ENCODE data around the gene ERC2. TPM values are rescaled to one million over a fixed set of nuclear protein-coding genes. Genes with fewer than 3 reads are reported as not detected.

Gene ERC2
- total RNA-seq, 1 experiment from 2014 or later: 0.90 TPM

DNA sequence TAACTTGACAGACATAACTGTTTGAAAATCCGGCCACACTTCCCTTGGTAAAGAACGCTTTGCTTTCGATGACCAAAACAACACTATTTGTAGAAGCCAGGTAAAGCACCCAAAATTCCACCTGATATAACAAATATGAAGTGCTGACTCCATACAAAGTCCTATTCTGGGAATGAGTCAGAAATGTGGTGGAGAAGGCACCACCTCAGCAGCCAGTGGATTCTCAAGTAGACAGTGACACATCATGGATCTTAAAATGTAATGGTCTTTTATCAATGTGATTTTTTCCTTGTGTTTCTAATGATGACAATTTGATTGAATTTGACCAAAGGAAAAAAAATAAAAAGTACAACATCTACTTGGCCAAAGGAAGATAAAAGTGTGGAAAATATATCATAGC lies 846.2 kb downstream of the ERC2 start:
- no peaks in the 10 kb centered on the region for H3K36me3 ChIP-seq (ENCODE audit: insufficient read depth, low read length, poor library complexity, severe bottlenecking)
- no peak overlapping the region for H3K4me3 ChIP-seq (ENCODE audit: low read depth, low read length, poor library complexity, severe bottlenecking)
- H3K27me3 ChIP-seq (replicated peaks; ENCODE audit: insufficient read depth, low read depth, low read length, poor library complexity): no peaks in the 10 kb centered on the region
- no TSS peak for BruUV-seq (replicated peaks)
- ChIA-PET CTCF (no interaction called here), POLR2A (ENCODE audit: low non-redundant PET) (no interaction called here)
- no peaks in the 10 kb centered on the region for H3K9me3 ChIP-seq (ENCODE audit: low read depth, low read length, poor library complexity, severe bottlenecking)
- no peak for DNase-seq (ENCODE audit: low spot score)
- no peak overlapping the region for H3K27ac ChIP-seq (ENCODE audit: low read depth, low read length, poor library complexity, severe bottlenecking)
- TF ChIP-seq, protein P1, sequence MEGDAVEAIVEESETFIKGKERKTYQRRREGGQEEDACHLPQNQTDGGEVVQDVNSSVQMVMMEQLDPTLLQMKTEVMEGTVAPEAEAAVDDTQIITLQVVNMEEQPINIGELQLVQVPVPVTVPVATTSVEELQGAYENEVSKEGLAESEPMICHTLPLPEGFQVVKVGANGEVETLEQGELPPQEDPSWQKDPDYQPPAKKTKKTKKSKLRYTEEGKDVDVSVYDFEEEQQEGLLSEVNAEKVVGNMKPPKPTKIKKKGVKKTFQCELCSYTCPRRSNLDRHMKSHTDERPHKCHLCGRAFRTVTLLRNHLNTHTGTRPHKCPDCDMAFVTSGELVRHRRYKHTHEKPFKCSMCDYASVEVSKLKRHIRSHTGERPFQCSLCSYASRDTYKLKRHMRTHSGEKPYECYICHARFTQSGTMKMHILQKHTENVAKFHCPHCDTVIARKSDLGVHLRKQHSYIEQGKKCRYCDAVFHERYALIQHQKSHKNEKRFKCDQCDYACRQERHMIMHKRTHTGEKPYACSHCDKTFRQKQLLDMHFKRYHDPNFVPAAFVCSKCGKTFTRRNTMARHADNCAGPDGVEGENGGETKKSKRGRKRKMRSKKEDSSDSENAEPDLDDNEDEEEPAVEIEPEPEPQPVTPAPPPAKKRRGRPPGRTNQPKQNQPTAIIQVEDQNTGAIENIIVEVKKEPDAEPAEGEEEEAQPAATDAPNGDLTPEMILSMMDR (conservative IDR thresholded peaks at IDR 0.05; ENCODE audit: low read depth, low read length): no peak
- no peak for TF ChIP-seq EZH2 (IDR thresholded peaks at IDR 0.05; ENCODE audit: borderline replicate concordance, low read depth, low read length, poor library complexity, severe bottlenecking)
- intact Hi-C loops (cut with micrococcal nuclease; ENCODE audit: unreplicated experiment): no loop called here
- H3K4me1 ChIP-seq (ENCODE audit: insufficient read depth, low read length, poor library complexity, severe bottlenecking): peaks cover 5% of the 10 kb centered on the region

DNA sequence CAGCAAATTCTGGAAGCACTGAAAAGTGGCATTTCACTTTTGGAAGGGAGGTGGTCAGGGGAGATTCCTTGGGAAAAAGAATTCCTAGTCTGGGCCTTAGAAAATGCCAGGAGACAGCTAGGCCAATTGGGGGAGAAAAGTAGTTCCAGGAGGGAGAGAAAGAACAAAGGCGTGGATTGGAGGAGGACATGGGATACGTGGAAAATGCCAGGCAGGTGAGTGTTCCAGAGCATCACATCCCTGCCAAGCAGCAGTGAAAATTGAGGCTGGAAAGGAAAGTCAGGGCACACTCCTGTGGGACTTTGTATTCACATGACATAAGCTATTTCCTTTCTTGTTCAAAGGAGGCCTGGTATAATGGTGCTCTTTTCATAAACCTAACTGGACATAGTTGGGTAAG lies 846.6 kb downstream of the ERC2 start:
- H3K4me3 ChIP-seq (ENCODE audit: low read depth, low read length, poor library complexity, severe bottlenecking): no peak overlapping the region
- no peaks in the 10 kb centered on the region for H3K27me3 ChIP-seq (replicated peaks; ENCODE audit: insufficient read depth, low read depth, low read length, poor library complexity)
- ChIA-PET POLR2A (ENCODE audit: low non-redundant PET) (no interaction called here), CTCF (no interaction called here)
- DNase-seq (ENCODE audit: low spot score): no peak
- TF ChIP-seq EZH2 (IDR thresholded peaks at IDR 0.05; ENCODE audit: borderline replicate concordance, low read depth, low read length, poor library complexity, severe bottlenecking): no peak
- TF ChIP-seq, protein P1 (conservative IDR thresholded peaks at IDR 0.05; ENCODE audit: low read depth, low read length): no peak
- no TSS peak for BruUV-seq (replicated peaks)
- no peaks in the 10 kb centered on the region for H3K36me3 ChIP-seq (ENCODE audit: insufficient read depth, low read length, poor library complexity, severe bottlenecking)
- H3K9me3 ChIP-seq (ENCODE audit: low read depth, low read length, poor library complexity, severe bottlenecking): no peaks in the 10 kb centered on the region
- H3K27ac ChIP-seq (ENCODE audit: low read depth, low read length, poor library complexity, severe bottlenecking): no peak overlapping the region
- intact Hi-C loops (cut with micrococcal nuclease; ENCODE audit: unreplicated experiment): no loop called here
- peaks cover 5% of the 10 kb centered on the region for H3K4me1 ChIP-seq (ENCODE audit: insufficient read depth, low read length, poor library complexity, severe bottlenecking)

DNA sequence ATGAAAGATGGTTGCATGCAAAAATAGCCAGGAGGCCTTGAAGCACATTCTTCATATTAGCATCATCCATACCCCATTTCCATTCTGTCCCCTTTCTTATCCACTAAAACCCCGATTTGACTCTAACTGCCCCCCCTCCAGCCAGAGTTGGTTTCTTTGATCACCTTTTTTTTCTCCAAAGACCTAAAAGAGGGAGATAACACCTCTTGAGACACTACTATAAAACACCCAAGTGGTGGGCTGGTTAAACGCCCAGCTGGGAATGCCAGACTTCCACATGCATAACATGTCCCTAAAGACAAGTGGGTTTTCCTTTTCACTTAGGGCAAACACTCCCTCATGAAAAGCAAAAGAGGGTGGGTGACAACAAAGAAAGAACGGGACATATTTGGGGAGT lies 847.2 kb downstream of the ERC2 start:
- TF ChIP-seq EZH2 (IDR thresholded peaks at IDR 0.05; ENCODE audit: borderline replicate concordance, low read depth, low read length, poor library complexity, severe bottlenecking): no peak
- TF ChIP-seq, protein P1 (conservative IDR thresholded peaks at IDR 0.05; ENCODE audit: low read depth, low read length): no peak
- intact Hi-C loops (cut with micrococcal nuclease; ENCODE audit: unreplicated experiment): no loop called here
- Histone ChIP-seq H3K36me3 (ENCODE audit: insufficient read depth, low read length, poor library complexity, severe bottlenecking) (no peaks in the 10 kb centered on the region), H3K9me3 (ENCODE audit: low read depth, low read length, poor library complexity, severe bottlenecking) (no peaks in the 10 kb centered on the region), H3K27ac (ENCODE audit: low read depth, low read length, poor library complexity, severe bottlenecking) (no peak overlapping the region), H3K4me1 (ENCODE audit: insufficient read depth, low read length, poor library complexity, severe bottlenecking) (peaks cover 5% of the 10 kb centered on the region), H3K27me3 (replicated peaks; ENCODE audit: insufficient read depth, low read depth, low read length, poor library complexity) (no peaks in the 10 kb centered on the region), H3K4me3 (ENCODE audit: low read depth, low read length, poor library complexity, severe bottlenecking) (no peak overlapping the region)
- BruUV-seq (replicated peaks): no TSS peak
- ChIA-PET CTCF (no interaction called here), POLR2A (ENCODE audit: low non-redundant PET) (no interaction called here)
- DNase-seq (ENCODE audit: low spot score): no peak

Data from A673 (cell line).